WTC11 (cell line): ENCODE data around the gene PMAIP1. TPM values are rescaled to one million over a fixed set of nuclear protein-coding genes. Genes with fewer than 3 reads are reported as not detected.

ENCODE experiments used
- ATAC-seq: fragments of 200-7000 bp; cut with Tn5 transposase; 2 replicates; pipeline ENCODE4 v1.10.0; 2021; ENCODE audit warnings: mild to moderate bottlenecking, moderate library complexity
- CTCF ChIA-PET: fragments of 300-600 bp; sonication (Branson Sonifier 250); formaldehyde crosslinking; loops from one replicate; lab custom pipeline; 2021; ENCODE audit warnings: antibody characterized with exemption; lab: Charles Lee
- POLR2A ChIA-PET: fragments of 350-600 bp; sonication (Branson Sonifier 250); formaldehyde crosslinking; loops from one replicate; lab custom pipeline; 2021; ENCODE audit warnings: antibody characterized with exemption; lab: Charles Lee
- DNase-seq: peaks from one replicate; pipeline ENCODE4 v3.0.0; 2021; ENCODE audit warnings: low spot score
- H3K27ac Mint-ChIP-seq: 2 replicates; pipeline ENCODE4 v1.8.0; 2021; ENCODE audit warnings: mixed read lengths
- H3K27me3 Mint-ChIP-seq: 2 replicates; pipeline ENCODE4 v1.8.0; 2021; ENCODE audit warnings: low read depth, mild to moderate bottlenecking, moderate library complexity, mixed read lengths
- H3K36me3 Mint-ChIP-seq: 2 replicates; pipeline ENCODE4 v1.8.0; 2021; ENCODE audit warnings: mixed read lengths
- H3K4me1 Mint-ChIP-seq: 2 replicates; pipeline ENCODE4 v1.8.0; 2022; ENCODE audit warnings: mixed read lengths
- H3K4me3 Mint-ChIP-seq: 2 replicates; pipeline ENCODE4 v1.8.0; 2021; ENCODE audit warnings: mild to moderate bottlenecking, moderate library complexity, mixed read lengths
- H3K9me3 Mint-ChIP-seq: 2 replicates; pipeline ENCODE4 v1.8.0; 2021; ENCODE audit warnings: mixed read lengths
- ATF1 ChIP-seq: sonication (generic); formaldehyde crosslinking; IDR thresholded peaks from 2 replicates; pipeline ENCODE4 v1.8.1; 2023; ENCODE audit warnings: mild to moderate bottlenecking, moderate library complexity, missing genetic modification reagents
- FOXK1 ChIP-seq: sonication (generic); formaldehyde crosslinking; IDR thresholded peaks from 2 replicates; pipeline ENCODE4 v1.8.0; 2022; ENCODE audit warnings: mild to moderate bottlenecking, moderate library complexity, missing genetic modification reagents
- GTF2I ChIP-seq: fragments of 250-450 bp; sonication (Bioruptor Pico); conservative IDR thresholded peaks from 2 replicates; pipeline ENCODE4 v1.4.0; 2021; ENCODE audit warnings: mild to moderate bottlenecking
- HMGXB4 ChIP-seq: sonication (generic); formaldehyde crosslinking; IDR thresholded peaks from 2 replicates; pipeline ENCODE4 v1.8.1; 2023; ENCODE audit warnings: mild to moderate bottlenecking, moderate library complexity, missing genetic modification reagents
- IRF1 ChIP-seq: sonication (generic); formaldehyde crosslinking; IDR thresholded peaks from 2 replicates; pipeline ENCODE4 v1.8.0; 2023; ENCODE audit warnings: missing genetic modification reagents
- MAX ChIP-seq: sonication (generic); formaldehyde crosslinking; IDR thresholded peaks from 2 replicates; pipeline ENCODE4 v1.8.0; 2022; ENCODE audit warnings: mild to moderate bottlenecking, missing genetic modification reagents
- MLX ChIP-seq: sonication (generic); formaldehyde crosslinking; IDR thresholded peaks from 2 replicates; pipeline ENCODE4 v1.8.1; 2023; ENCODE audit warnings: mild to moderate bottlenecking, missing genetic modification reagents, moderate library complexity
- MXD4 ChIP-seq: fragments of 250-450 bp; sonication (Bioruptor Pico); IDR thresholded peaks from 2 replicates; pipeline ENCODE4 v1.8.0; 2021; ENCODE audit warnings: mild to moderate bottlenecking, moderate library complexity, borderline replicate concordance
- NFE2L1 ChIP-seq: sonication (generic); formaldehyde crosslinking; IDR thresholded peaks from 2 replicates; pipeline ENCODE4 v1.8.1; 2023; ENCODE audit warnings: missing genetic modification reagents
- OVOL2 ChIP-seq: fragments of 250-450 bp; sonication (Bioruptor Pico); IDR thresholded peaks from 2 replicates; pipeline ENCODE4 v1.9.0; 2021; ENCODE audit warnings: mild to moderate bottlenecking, borderline replicate concordance
- SMAD3 ChIP-seq: sonication (generic); formaldehyde crosslinking; IDR thresholded peaks from 2 replicates; pipeline ENCODE4 v1.8.0; 2022; ENCODE audit warnings: missing genetic modification reagents, mild to moderate bottlenecking, borderline replicate concordance
- SMAD4 ChIP-seq: sonication (generic); formaldehyde crosslinking; IDR thresholded peaks from 2 replicates; pipeline ENCODE4 v1.8.0; 2022; ENCODE audit warnings: mild to moderate bottlenecking, missing genetic modification reagents
- SP1 ChIP-seq: sonication (generic); formaldehyde crosslinking; conservative IDR thresholded peaks from 2 replicates; pipeline ENCODE4 v1.8.1; 2022; ENCODE audit warnings: missing genetic modification reagents
- TEAD1 ChIP-seq: sonication (generic); formaldehyde crosslinking; IDR thresholded peaks from 2 replicates; pipeline ENCODE4 v1.8.0; 2022; ENCODE audit warnings: mild to moderate bottlenecking, missing genetic modification reagents
- ZBTB21 ChIP-seq: sonication (generic); formaldehyde crosslinking; IDR thresholded peaks from 2 replicates; pipeline ENCODE4 v1.8.1; 2023; ENCODE audit warnings: mild to moderate bottlenecking, missing genetic modification reagents, borderline replicate concordance
- ZNF121 ChIP-seq: sonication (generic); formaldehyde crosslinking; IDR thresholded peaks from 2 replicates; pipeline ENCODE4 v1.8.0; 2023; ENCODE audit warnings: missing genetic modification reagents
- ZNF232 ChIP-seq: sonication (generic); formaldehyde crosslinking; IDR thresholded peaks from 2 replicates; pipeline ENCODE4 v1.8.0; 2022; ENCODE audit warnings: mild to moderate bottlenecking, missing genetic modification reagents
- total RNA-seq: library from RNA; stranded (reverse); gene quantifications from 3 replicates; pipeline ENCODE4 v1.2.3, GENCODE V29; 2021
- TF ChIP-seq, protein P1 (sequence below): sonication (generic); formaldehyde crosslinking; IDR thresholded peaks from 2 replicates; pipeline ENCODE4 v1.8.0; 2022; ENCODE audit warnings: mild to moderate bottlenecking, missing genetic modification reagents
- TF ChIP-seq, protein P2 (sequence below): fragments of 250-450 bp; sonication (Bioruptor Pico); IDR thresholded peaks from 2 replicates; pipeline ENCODE4 v1.9.0; 2021; ENCODE audit warnings: mild to moderate bottlenecking

Gene PMAIP1
- total RNA-seq, 1 experiment from 2014 or later = 152 TPM

DNA sequence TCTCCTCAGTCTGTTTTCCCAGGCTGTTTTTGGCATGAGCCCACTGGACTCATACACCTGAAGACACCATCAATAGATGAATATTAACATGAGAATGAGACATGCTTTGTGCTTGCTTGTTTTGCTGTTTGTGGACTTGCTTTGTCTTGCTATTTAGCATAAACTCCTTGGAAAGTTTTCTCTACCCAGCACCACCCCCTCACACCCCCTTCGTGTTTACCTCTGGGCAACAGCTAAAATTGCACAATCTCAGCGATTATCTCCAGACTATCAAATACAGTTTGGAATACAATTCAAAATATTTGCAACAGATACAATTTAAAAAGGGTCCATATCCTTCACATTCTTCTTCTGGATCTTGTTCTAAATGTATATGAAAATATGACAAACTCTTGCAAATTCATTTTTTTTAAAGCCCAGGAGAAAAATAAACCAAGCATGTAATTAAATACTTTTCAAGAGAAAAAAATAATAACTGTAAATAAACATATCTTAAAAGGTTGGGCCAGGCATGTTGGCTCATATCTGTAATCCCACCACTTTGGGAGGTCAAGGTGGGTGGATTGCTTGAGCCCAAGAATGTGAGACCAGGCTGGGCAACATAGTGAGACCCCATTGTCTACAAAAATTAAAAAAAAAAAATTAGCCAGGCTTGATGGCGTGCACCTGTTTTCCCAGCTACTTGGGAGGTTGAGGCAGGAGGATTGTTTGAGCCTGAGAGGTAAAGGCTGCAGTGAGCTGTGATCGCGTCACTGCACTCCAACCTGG, 32.3 kb upstream of the PMAIP1 start:
- CTCF ChIA-PET = interaction anchor here (0.6 kb wide), 1 partner anchor 559 kb away, joined by 4 read pairs; no protein-coding TSS in a partner anchor
- Mint-ChIP-seq H3K9me3 (no peaks in the 10 kb centered on the region), H3K27ac (peak overlapping the region; percentile 81), H3K36me3 (no peaks in the 10 kb centered on the region), H3K4me1 (peaks cover 60% of the 10 kb centered on the region), H3K4me3 (no peak overlapping the region), H3K27me3 (no peaks in the 10 kb centered on the region)
- no peak for TF ChIP-seq HMGXB4 (CRISPR knock-in tag)
- no peak for TF ChIP-seq ATF1
- TF ChIP-seq ZNF121 (CRISPR knock-in tag) = peak; percentile 97
- peak; percentile 40; the same call in 1 of the 2 replicates for TF ChIP-seq FOXK1
- TF ChIP-seq, protein P1, sequence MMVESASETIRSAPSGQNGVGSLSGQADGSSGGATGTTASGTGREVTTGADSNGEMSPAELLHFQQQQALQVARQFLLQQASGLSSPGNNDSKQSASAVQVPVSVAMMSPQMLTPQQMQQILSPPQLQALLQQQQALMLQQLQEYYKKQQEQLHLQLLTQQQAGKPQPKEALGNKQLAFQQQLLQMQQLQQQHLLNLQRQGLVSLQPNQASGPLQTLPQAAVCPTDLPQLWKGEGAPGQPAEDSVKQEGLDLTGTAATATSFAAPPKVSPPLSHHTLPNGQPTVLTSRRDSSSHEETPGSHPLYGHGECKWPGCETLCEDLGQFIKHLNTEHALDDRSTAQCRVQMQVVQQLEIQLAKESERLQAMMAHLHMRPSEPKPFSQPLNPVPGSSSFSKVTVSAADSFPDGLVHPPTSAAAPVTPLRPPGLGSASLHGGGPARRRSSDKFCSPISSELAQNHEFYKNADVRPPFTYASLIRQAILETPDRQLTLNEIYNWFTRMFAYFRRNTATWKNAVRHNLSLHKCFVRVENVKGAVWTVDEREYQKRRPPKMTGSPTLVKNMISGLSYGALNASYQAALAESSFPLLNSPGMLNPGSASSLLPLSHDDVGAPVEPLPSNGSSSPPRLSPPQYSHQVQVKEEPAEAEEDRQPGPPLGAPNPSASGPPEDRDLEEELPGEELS (CRISPR knock-in tag) = peak; percentile 65; the same call in 1 of the 2 replicates
- no peak for TF ChIP-seq SMAD3 (CRISPR knock-in tag)
- no peak for DNase-seq
- ATAC-seq = peak; percentile 9
- POLR2A ChIA-PET = interaction anchor here (2.1 kb wide), 1 partner anchor 33 kb away, joined by 5 read pairs; the partner anchor contains the start of gene PMAIP1

DNA sequence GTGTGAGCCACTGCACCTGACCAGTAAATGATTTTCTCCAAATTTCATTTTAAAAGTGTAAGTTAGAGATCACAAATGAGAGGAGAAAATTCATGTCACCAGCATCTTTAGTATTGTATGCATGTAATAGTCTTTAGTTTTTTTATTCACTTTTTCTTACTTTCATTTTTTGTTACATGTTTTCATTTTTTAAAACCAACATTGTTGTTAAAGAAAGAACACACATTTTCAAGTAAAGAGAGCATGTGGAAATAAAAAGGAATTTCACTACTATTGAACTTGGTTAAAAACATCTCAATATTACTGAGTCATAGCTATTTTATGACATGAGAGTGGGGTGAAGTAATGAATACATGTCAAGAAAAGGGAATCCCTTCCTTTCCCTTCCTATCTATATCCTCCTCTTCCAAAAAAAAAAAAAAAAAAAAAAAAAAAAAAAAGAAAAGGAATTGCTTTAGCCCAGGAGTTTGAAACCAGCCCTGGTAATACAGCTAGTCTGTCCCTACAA, 29.1 kb upstream of the PMAIP1 start:
- CTCF ChIA-PET = interaction anchor here (0.7 kb wide), 1 partner anchor 34 kb away, joined by 5 read pairs; no protein-coding TSS in a partner anchor
- ATAC-seq = no peak
- POLR2A ChIA-PET = no interaction called here

GRCh38 chr18:59871711-59872362, 28.0 kb upstream of the PMAIP1 start:
- H3K27ac Mint-ChIP-seq = peak overlapping the region; percentile 98
- peak; percentile 38 for DNase-seq
- ATAC-seq = peak; percentile 81
- H3K4me3 Mint-ChIP-seq = no peak overlapping the region
- peaks cover 47% of the 10 kb centered on the region for H3K4me1 Mint-ChIP-seq
- ChIA-PET POLR2A (interaction anchor here (1.1 to 2.0 kb wide), 2 partner anchors 8 to 28 kb away, joined by 4 to 10 read pairs; partner anchors contain the start of gene PMAIP1), CTCF (interaction anchor here (1.8 to 1.9 kb wide), 2 partner anchors 10 to 48 kb away, joined by 4 to 7 read pairs; no protein-coding TSS in a partner anchor)
- H3K27me3 Mint-ChIP-seq = no peaks in the 10 kb centered on the region
- peaks cover 8% of the 10 kb centered on the region for H3K9me3 Mint-ChIP-seq
- H3K36me3 Mint-ChIP-seq = peaks cover 2% of the 10 kb centered on the region; the same call in 1 of the 2 replicates
- TF ChIP-seq OVOL2 = no peak
- TF ChIP-seq SP1 (CRISPR knock-in tag) = no peak
- TF ChIP-seq MAX = no peak
- no peak for TF ChIP-seq SMAD4 (CRISPR knock-in tag)
- TF ChIP-seq ZBTB21 = no peak
- no peak for TF ChIP-seq IRF1 (CRISPR knock-in tag)
- no peak for TF ChIP-seq ZNF232 (CRISPR knock-in tag)
- TF ChIP-seq GTF2I (CRISPR knock-in tag) = no peak
- TF ChIP-seq, protein P2, sequence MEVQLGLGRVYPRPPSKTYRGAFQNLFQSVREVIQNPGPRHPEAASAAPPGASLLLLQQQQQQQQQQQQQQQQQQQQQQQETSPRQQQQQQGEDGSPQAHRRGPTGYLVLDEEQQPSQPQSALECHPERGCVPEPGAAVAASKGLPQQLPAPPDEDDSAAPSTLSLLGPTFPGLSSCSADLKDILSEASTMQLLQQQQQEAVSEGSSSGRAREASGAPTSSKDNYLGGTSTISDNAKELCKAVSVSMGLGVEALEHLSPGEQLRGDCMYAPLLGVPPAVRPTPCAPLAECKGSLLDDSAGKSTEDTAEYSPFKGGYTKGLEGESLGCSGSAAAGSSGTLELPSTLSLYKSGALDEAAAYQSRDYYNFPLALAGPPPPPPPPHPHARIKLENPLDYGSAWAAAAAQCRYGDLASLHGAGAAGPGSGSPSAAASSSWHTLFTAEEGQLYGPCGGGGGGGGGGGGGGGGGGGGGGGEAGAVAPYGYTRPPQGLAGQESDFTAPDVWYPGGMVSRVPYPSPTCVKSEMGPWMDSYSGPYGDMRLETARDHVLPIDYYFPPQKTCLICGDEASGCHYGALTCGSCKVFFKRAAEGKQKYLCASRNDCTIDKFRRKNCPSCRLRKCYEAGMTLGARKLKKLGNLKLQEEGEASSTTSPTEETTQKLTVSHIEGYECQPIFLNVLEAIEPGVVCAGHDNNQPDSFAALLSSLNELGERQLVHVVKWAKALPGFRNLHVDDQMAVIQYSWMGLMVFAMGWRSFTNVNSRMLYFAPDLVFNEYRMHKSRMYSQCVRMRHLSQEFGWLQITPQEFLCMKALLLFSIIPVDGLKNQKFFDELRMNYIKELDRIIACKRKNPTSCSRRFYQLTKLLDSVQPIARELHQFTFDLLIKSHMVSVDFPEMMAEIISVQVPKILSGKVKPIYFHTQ (CRISPR knock-in tag) = no peak
- no peak for TF ChIP-seq SMAD3 (CRISPR knock-in tag)
- TF ChIP-seq, protein P1 (CRISPR knock-in tag) = no peak
- TF ChIP-seq MLX (CRISPR knock-in tag) = no peak

More for the DNA sequence above, 29.1 kb upstream of the PMAIP1 start:
- peaks cover 54% of the 10 kb centered on the region for H3K4me1 Mint-ChIP-seq
- H3K4me3 Mint-ChIP-seq = no peak overlapping the region
- H3K27me3 Mint-ChIP-seq = no peaks in the 10 kb centered on the region
- TF ChIP-seq MXD4 = no peak
- no peak for TF ChIP-seq TEAD1 (CRISPR knock-in tag)
- TF ChIP-seq NFE2L1 (CRISPR knock-in tag) = no peak
- H3K36me3 Mint-ChIP-seq = peaks cover under 1% of the 10 kb centered on the region; the same call in 1 of the 2 replicates
- DNase-seq = no peak
- H3K9me3 Mint-ChIP-seq = peaks cover 1% of the 10 kb centered on the region
- no peak overlapping the region for H3K27ac Mint-ChIP-seq
